H1 (cell line): ENCODE measurements around the gene ZNF391. TPM values are rescaled to one million over a fixed set of nuclear protein-coding genes. Genes with fewer than 3 reads are reported as not detected.

ENCODE experiments used
- CTCF ChIA-PET: fragments of 300-600 bp; sonication (Branson Sonifier 250); formaldehyde crosslinking; loops from one replicate; lab custom pipeline; 2021; ENCODE audit not compliant: partially characterized antibody; lab: Charles Lee
- POLR2A ChIA-PET: fragments of 300-600 bp; sonication (Branson Sonifier 250); formaldehyde crosslinking; loops from one replicate; lab custom pipeline; 2021; ENCODE audit warnings: inconsistent platforms; ENCODE audit not compliant: partially characterized antibody; lab: Charles Lee
- DNase-seq, 2 experiments: peaks; one replicate each; pipeline versions ENCODE4 v3.0.0 to v3.0.0-alpha.2; 2010 to 2022; ENCODE audit warnings: low spot score in 2 of 2, low read depth in 1 of 2, mixed read lengths in 1 of 2
- FAIRE-seq: peaks from 2 replicates; lab custom pipeline; 2011; peaks lifted over from hg19 to GRCh38; lab: Jason Lieb, UNC
- H2AFZ ChIP-seq: 2 replicates; pipeline ENCODE4 v1.8.1; 2012; ENCODE audit warnings: low read length, inconsistent platforms
- H2AK5ac ChIP-seq: 2 replicates; pipeline ENCODE4 v1.6.1; 2013; ENCODE audit warnings: low read depth, low read length
- H2BK120ac ChIP-seq: replicated peaks from 2 replicates; pipeline ENCODE3; 2013; ENCODE audit warnings: low read depth, low read length, inconsistent platforms
- H2BK12ac ChIP-seq: 2 replicates; pipeline ENCODE4 v1.6.1; 2013; ENCODE audit warnings: low read depth, low read length
- H2BK15ac ChIP-seq: 2 replicates; pipeline ENCODE4 v1.6.1; 2013; ENCODE audit warnings: low read length
- H2BK20ac ChIP-seq: 2 replicates; pipeline ENCODE4 v1.6.1; 2013; ENCODE audit warnings: low read length
- H2BK5ac ChIP-seq: 2 replicates; pipeline ENCODE4 v1.6.1; 2013; ENCODE audit warnings: low read depth, low read length
- H3K14ac ChIP-seq: 2 replicates; pipeline ENCODE4 v1.6.1; 2013; ENCODE audit warnings: inconsistent platforms; ENCODE audit not compliant: insufficient read length
- H3K18ac ChIP-seq: 2 replicates; pipeline ENCODE4 v1.6.1; 2013; ENCODE audit warnings: low read length; ENCODE audit errors: extremely low read depth
- H3K23ac ChIP-seq: 2 replicates; pipeline ENCODE4 v1.6.1; 2013; ENCODE audit warnings: inconsistent platforms; ENCODE audit not compliant: insufficient read length
- H3K23me2 ChIP-seq: 2 replicates; pipeline ENCODE4 v1.6.1; 2013; ENCODE audit warnings: low read depth, low read length
- H3K27ac ChIP-seq: 2 replicates; pipeline ENCODE4 v1.6.1; 2011; ENCODE audit warnings: low read depth, low read length, inconsistent platforms
- H3K27me3 ChIP-seq, 4 experiments: replicated peaks in 1 of 4; 1 replicate in 1 of 4; 2 replicates in 3 of 4; pipeline versions ENCODE4 v1.6.1 to v1.8.1; 2011 to 2013; ENCODE audit warnings: low read length in 3 of 4, mild to moderate bottlenecking in 3 of 4, inconsistent platforms in 2 of 4, mixed read lengths in 2 of 4, moderate library complexity in 1 of 4; ENCODE audit not compliant: control insufficient read depth in 3 of 4, insufficient read depth in 3 of 4; ENCODE audit errors: extremely low read depth in 1 of 4
- H3K36me3 ChIP-seq, 4 experiments: 2 replicates each; pipeline versions ENCODE4 v1.6.1 to v1.8.1; 2011 to 2013; ENCODE audit warnings: mild to moderate bottlenecking in 4 of 4, low read length in 3 of 4, moderate library complexity in 2 of 4, control low read depth in 1 of 4, inconsistent platforms in 1 of 4; ENCODE audit not compliant: insufficient read depth in 4 of 4, control insufficient read depth in 2 of 4
- H3K4ac ChIP-seq: replicated peaks from 2 replicates; pipeline ENCODE3; 2013; ENCODE audit warnings: low read length, low read depth, mixed read lengths, inconsistent platforms; ENCODE audit not compliant: insufficient read length
- H3K4me1 ChIP-seq, 4 experiments: replicated peaks in 1 of 4; 1 replicate in 1 of 4; 2 replicates in 3 of 4; pipeline versions ENCODE4 v1.6.1 to v1.8.1; 2011 to 2013; ENCODE audit warnings: low read length in 3 of 4, inconsistent platforms in 2 of 4, mixed read lengths in 1 of 4; ENCODE audit not compliant: insufficient read depth in 4 of 4, control insufficient read depth in 3 of 4
- H3K4me2 ChIP-seq, 2 experiments: 2 replicates each; pipeline versions ENCODE4 v1.6.1 to v1.8.1; 2011 to 2013; ENCODE audit warnings: low read depth in 2 of 2, low read length in 2 of 2, control low read depth in 1 of 2, inconsistent platforms in 1 of 2, mild to moderate bottlenecking in 1 of 2; ENCODE audit not compliant: insufficient read depth in 1 of 2
- H3K4me3 ChIP-seq, 4 experiments: fragments of 200-600, 300-600 bp in 1 of 4; sonication (generic), shearing (Covaris generic), sonication (Bioruptor Twin) in 1 of 4; 2 replicates each; pipeline versions ENCODE4 v1.5.1 to v1.8.1; 2011 to 2016; ENCODE audit warnings: low read length in 4 of 4, low read depth in 3 of 4, control low read depth in 2 of 4, inconsistent platforms in 2 of 4, mild to moderate bottlenecking in 2 of 4, mixed read lengths in 1 of 4, moderate library complexity in 1 of 4; ENCODE audit not compliant: insufficient read depth in 2 of 4; ENCODE audit errors: extremely low read depth in 1 of 4
- H3K56ac ChIP-seq: replicated peaks from 2 replicates; pipeline ENCODE3; 2013; ENCODE audit warnings: low read depth, mild to moderate bottlenecking, mixed read lengths, low read length, inconsistent platforms; ENCODE audit not compliant: insufficient read length
- H3K79me1 ChIP-seq: 2 replicates; pipeline ENCODE4 v1.6.1; 2013; ENCODE audit warnings: low read depth, low read length, control low read depth
- H3K79me2 ChIP-seq, 2 experiments: 2 replicates each; pipeline versions ENCODE4 v1.6.1 to v1.8.1; 2012 to 2013; ENCODE audit warnings: low read length in 2 of 2, mild to moderate bottlenecking in 2 of 2, inconsistent platforms in 1 of 2; ENCODE audit not compliant: insufficient read depth in 2 of 2, control insufficient read depth in 1 of 2
- H3K9ac ChIP-seq, 4 experiments: replicated peaks in 1 of 4; 1 replicate in 1 of 4; 2 replicates in 3 of 4; pipeline versions ENCODE4 v1.6.1 to v1.8.1; 2011 to 2013; ENCODE audit warnings: low read depth in 3 of 4, low read length in 3 of 4, control low read depth in 2 of 4, mild to moderate bottlenecking in 2 of 4, moderate library complexity in 2 of 4, inconsistent platforms in 1 of 4; ENCODE audit errors: extremely low read depth in 1 of 4
- H3K9me3 ChIP-seq, 2 experiments: 2 replicates each; pipeline versions ENCODE4 v1.6.1 to v1.8.1; 2012 to 2013; ENCODE audit warnings: mild to moderate bottlenecking in 2 of 2, moderate library complexity in 2 of 2, control low read depth in 1 of 2, inconsistent platforms in 1 of 2, low read depth in 1 of 2, low read length in 1 of 2, mixed read lengths in 1 of 2; ENCODE audit not compliant: insufficient read depth in 2 of 2
- H4K20me1 ChIP-seq, 2 experiments: replicated peaks in 1 of 2; 2 replicates each; pipeline versions ENCODE3 to v1.8.1; 2011 to 2013; ENCODE audit warnings: inconsistent platforms in 2 of 2, low read length in 2 of 2, mild to moderate bottlenecking in 1 of 2; ENCODE audit not compliant: insufficient read depth in 2 of 2, control insufficient read depth in 1 of 2
- H4K5ac ChIP-seq: 2 replicates; pipeline ENCODE4 v1.6.1; 2013; ENCODE audit warnings: low read length, low read depth, mixed read lengths, inconsistent platforms; ENCODE audit not compliant: insufficient read length
- H4K8ac ChIP-seq: 2 replicates; pipeline ENCODE4 v1.8.0; 2013; ENCODE audit warnings: mild to moderate bottlenecking, moderate library complexity, low read length, inconsistent platforms; ENCODE audit not compliant: insufficient read depth; ENCODE audit errors: extremely low read depth
- H4K91ac ChIP-seq: replicated peaks from 2 replicates; pipeline ENCODE3; 2013; ENCODE audit warnings: low read length, mixed read lengths, inconsistent platforms; ENCODE audit not compliant: insufficient read length
- EGR1 ChIP-seq: IDR thresholded peaks from 2 replicates; pipeline ENCODE4 v1.6.1; 2011; ENCODE audit warnings: low read depth, low read length, borderline replicate concordance
- POU5F1 ChIP-seq: IDR thresholded peaks from 2 replicates; pipeline ENCODE4 v1.6.1; 2011; ENCODE audit warnings: low read depth, mild to moderate bottlenecking, low read length, moderate library complexity
- RFX5 ChIP-seq: IDR thresholded peaks from 2 replicates; pipeline ENCODE4 v1.6.1; 2011; ENCODE audit warnings: low read depth, low read length, improper control_type of control experiment, borderline replicate concordance
- WGBS, 2 experiments: shearing (Covaris generic) in 1 of 2; methylation state at CpG; one replicate each; pipeline versions ENCODE4 v1.1.6 to v1.1.7; 2013 to 2015; ENCODE audit warnings: low lambda C conversion rate in 2 of 2, mixed read lengths in 2 of 2, inconsistent platforms in 1 of 2, low coverage in 1 of 2, missing lambda C conversion rate in 1 of 2; ENCODE audit not compliant: insufficient replicate concordance in 2 of 2, insufficient coverage in 1 of 2, insufficient read length in 1 of 2; ENCODE audit errors: extremely low coverage in 1 of 2, missing lambda C conversion rate in 1 of 2; 5-methylcytosine and 5-hydroxymethylcytosine counted together
- polyA plus RNA-seq, 7 experiments: library from polyadenylated mRNA; depleted of rRNA in 3 of 7; stranded (reverse) in 5 of 7; unstranded in 2 of 7; fragments of >200 nt in 5 of 7; fragments of 200-250 nt in 2 of 7; gene quantifications; 1 replicate in 5 of 7; 2 replicates in 1 of 7; 4 replicates in 1 of 7; pipeline versions ENCODE4 v1.2.1 to v1.2.3, GENCODE V29; 2011 to 2013; ENCODE audit warnings: missing spikeins in 2 of 7, mixed read lengths in 2 of 7
- total RNA-seq: library from RNA; stranded (reverse); fragmentation: NEBNext Ultra II Directional; extraction: Animal tissue kit (Norgen Biotek cat#: 25700); gene quantifications from 2 replicates; pipeline ENCODE4 v1.2.1, GENCODE V29; 2021

ZNF391 gene
- total and polyA plus RNA-seq, 2 of the 8 experiments (the other 6 are each of a cell fraction or from before 2014, with no cell fraction given), result 4.8 to 13.0 TPM

DNA sequence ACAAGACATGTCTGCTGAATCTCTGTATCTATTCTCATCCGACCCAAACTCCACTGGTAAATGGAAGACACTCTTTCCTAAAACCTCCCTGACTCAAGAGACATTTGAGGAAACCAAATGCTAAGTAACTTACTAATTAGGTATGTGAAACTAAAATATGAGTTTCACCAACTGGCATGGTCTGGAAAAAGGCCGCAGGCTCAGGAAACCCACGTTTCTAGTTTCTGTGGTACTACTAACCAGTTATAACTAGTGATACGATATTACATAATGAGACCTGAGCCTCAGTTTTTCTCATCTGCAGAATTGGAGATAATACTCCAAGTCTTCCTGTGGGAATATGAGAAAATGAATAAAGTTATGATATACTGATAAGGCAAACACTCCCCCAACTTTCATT lies 39.9 kb downstream of the ZNF391 start:
- H3K18ac ChIP-seq, result no peak overlapping the region
- WGBS, 2 experiments, result 83% methylated on average over 4 of the region's 4 CpGs; no CpG with 5 or more reads in 1 of the 2 experiments
- no peak overlapping the region for H4K5ac ChIP-seq
- H2BK20ac ChIP-seq, result no peak overlapping the region
- POLR2A ChIA-PET, result no interaction called here
- no peak overlapping the region for H3K4ac ChIP-seq
- no peaks in the 10 kb centered on the region for H3K79me2 ChIP-seq
- no peaks in the 10 kb centered on the region for H4K20me1 ChIP-seq
- no peak overlapping the region for H3K14ac ChIP-seq
- peaks cover 0 to 8% of the 10 kb centered on the region in 2 experiments; a peak in 2 of 4 replicates for H3K9me3 ChIP-seq
- no peaks in the 10 kb centered on the region; the same call in 1 of the 2 replicates for H3K23me2 ChIP-seq
- H4K8ac ChIP-seq, result no peak overlapping the region
- H2BK12ac ChIP-seq, result no peak overlapping the region
- no peak overlapping the region for H2BK5ac ChIP-seq
- no peak overlapping the region for H3K4me2 ChIP-seq
- H3K4me1 ChIP-seq, result no peaks in the 10 kb centered on the region
- TF ChIP-seq RFX5, result no peak
- TF ChIP-seq EGR1, result no peak
- TF ChIP-seq POU5F1, result no peak
- H2AK5ac ChIP-seq, result no peak overlapping the region
- H3K4me3 ChIP-seq, result no peak overlapping the region
- no peaks in the 10 kb centered on the region for H3K79me1 ChIP-seq
- no peak overlapping the region for H2AFZ ChIP-seq
- FAIRE-seq, result no peak
- CTCF ChIA-PET, result no interaction called here
- H3K27me3 ChIP-seq, result no peaks in the 10 kb centered on the region
- H3K23ac ChIP-seq, result no peak overlapping the region
- no peak overlapping the region for H4K91ac ChIP-seq
- H2BK120ac ChIP-seq, result no peak overlapping the region
- no peak for DNase-seq
- no peak overlapping the region for H3K27ac ChIP-seq
- H3K56ac ChIP-seq, result no peak overlapping the region
- H2BK15ac ChIP-seq, result no peak overlapping the region
- H3K36me3 ChIP-seq, result no peaks in the 10 kb centered on the region; a peak in 1 of 8 replicates
- H3K9ac ChIP-seq, result no peak overlapping the region
